Measurements from ENCODE around the gene NR4A3. TPM values are rescaled to one million over a fixed set of nuclear protein-coding genes. Genes with fewer than 3 reads are reported as not detected.

Gene NR4A3
- total and polyA plus RNA-seq, 9 of the 15 experiments (the other 6 are each of a cell fraction or from before 2014, with no cell fraction given) = 0.04 to 0.07 TPM; not detected in 7

GRCh38 chr9:99881769-99882168, 60.1 kb downstream of the NR4A3 start:
- no peak overlapping the region for H3K9ac ChIP-seq (ENCODE audit: insufficient read depth in 1 of 2, low read depth in 2 of 2, low read length in 2 of 2)
- TF ChIP-seq PTRF (tag; IDR thresholded peaks at IDR 0.05) (no peak), ARID1B (IDR thresholded peaks at IDR 0.05) (no peak), TARDBP (IDR thresholded peaks at IDR 0.05) (no peak), TFE3 (CRISPR knock-in tag; IDR thresholded peaks at IDR 0.05) (no peak), ZFP91 (CRISPR knock-in tag; IDR thresholded peaks at IDR 0.05) (no peak), MITF (IDR thresholded peaks at IDR 0.05) (no peak), ZNF780A (CRISPR knock-in tag; IDR thresholded peaks at IDR 0.05) (no peak), TRIM25 (IDR thresholded peaks at IDR 0.05; ENCODE audit: borderline replicate concordance) (no peak), SOX6 (IDR thresholded peaks at IDR 0.05) (no peak), CTBP1 (IDR thresholded peaks at IDR 0.05; ENCODE audit: borderline replicate concordance) (no peak), CBX3 (IDR thresholded peaks at IDR 0.05; ENCODE audit: borderline replicate concordance in 1 of 2, low read length in 2 of 2) (no peak)
- H2AFZ ChIP-seq (ENCODE audit: low read depth, low read length) = no peak overlapping the region
- no peak overlapping the region for H3K4me3 ChIP-seq
- H3K9me1 ChIP-seq (ENCODE audit: control insufficient read depth, insufficient read depth, low read length) = no peaks in the 10 kb centered on the region
- H3K4me2 ChIP-seq (ENCODE audit: insufficient read depth, low read length) = no peak overlapping the region
- no peak for FAIRE-seq
- no peak for DNase-seq (ENCODE audit: extremely low read depth in 1 of 4, low spot score in 3 of 4)
- no TSS peak for BruUV-seq (replicated peaks)
- H4K20me1 ChIP-seq (replicated peaks; ENCODE audit: control insufficient read depth, insufficient read depth, low read length) = no peaks in the 10 kb centered on the region
- H3K27ac ChIP-seq (ENCODE audit: extremely low read depth, low read depth, low read length) = no peak overlapping the region
- POLR2A ChIA-PET = no interaction called here
- no peaks in the 10 kb centered on the region for H3K4me1 ChIP-seq (replicated peaks in 1 of 2; ENCODE audit: control insufficient read depth in 2 of 2, insufficient read depth in 2 of 2, low read length in 2 of 2)
- no peak for ATAC-seq
- H3K9me3 ChIP-seq (replicated peaks; ENCODE audit: control insufficient read depth, insufficient read depth, low read depth, low read length) = no peaks in the 10 kb centered on the region
- H3K36me3 ChIP-seq (ENCODE audit: control insufficient read depth, insufficient read depth, low read length) = no peaks in the 10 kb centered on the region
- intact Hi-C loops (cut with micrococcal nuclease) = loop anchor here (10.0 kb wide), 1 partner anchor 697 kb away; no protein-coding TSS in a partner anchor
- CTCF ChIA-PET (ENCODE audit: low intra/inter-chr PET ratio) = no interaction called here
- H3K27me3 ChIP-seq (ENCODE audit: control insufficient read depth in 2 of 2, insufficient read depth in 2 of 2, low read length in 2 of 2) = no peaks in the 10 kb centered on the region; a peak in 1 of 5 replicates
- no peaks in the 10 kb centered on the region for H3K79me2 ChIP-seq (ENCODE audit: control insufficient read depth, insufficient read depth, low read length)
- in situ Hi-C loops (cut with MboI) = no loop called here
